ENCODE data around the gene ASIC3.

Gene ASIC3

GRCh38 chr7:151087245-151088018 is 39.1 kb downstream of the ASIC3 start:
- no peak for FAIRE-seq

GRCh38 chr7:151088019-151088855 is 39.9 kb downstream of the ASIC3 start:
- no peak for FAIRE-seq

GRCh38 chr7:151088856-151089699 is 40.7 kb downstream of the ASIC3 start:
- no peak for FAIRE-seq

GRCh38 chr7:151089893-151090730 is 41.8 kb downstream of the ASIC3 start:
- no peak for FAIRE-seq

GRCh38 chr7:151091003-151091402 is 42.7 kb downstream of the ASIC3 start:
- no peak for FAIRE-seq

- no peak for FAIRE-seq
Observed at GRCh38 chr7:151091431-151091830, 43.1 kb downstream of the ASIC3 start.

GRCh38 chr7:151091988-151092387 is 43.7 kb downstream of the ASIC3 start:
- no peak for FAIRE-seq

- FAIRE-seq = no peak
Observed at GRCh38 chr7:151093748-151094147, 45.4 kb downstream of the ASIC3 start.

- FAIRE-seq = no peak
Observed at GRCh38 chr7:151094675-151095074, 46.3 kb downstream of the ASIC3 start.

GRCh38 chr7:151095123-151095797 is 46.9 kb downstream of the ASIC3 start:
- FAIRE-seq = no peak

GRCh38 chr7:151095828-151096475 is 47.6 kb downstream of the ASIC3 start:
- FAIRE-seq = no peak

- no peak for FAIRE-seq
Observed at GRCh38 chr7:151099486-151100211, 51.3 kb downstream of the ASIC3 start.

- no peak for FAIRE-seq
Observed at GRCh38 chr7:151100921-151101320, 52.6 kb downstream of the ASIC3 start.

- no peak for FAIRE-seq
Observed at GRCh38 chr7:151101621-151102396, 53.5 kb downstream of the ASIC3 start.
